Stimulated activated CD4-positive, alpha-beta T cell treated with anti-CD3 and anti-CD28 coated beads, TNF-alpha, amount 100 ng/mL, for 4 hours (primary cell): ENCODE results near the gene CSTPP1.
A peak's percentile ranks its signal among the peaks of the same experiment; 100 is the strongest.

Experiments used
- DNase-seq, 3 experiments: peaks; one replicate each; pipeline ENCODE4 v3.0.0-alpha.2; 2020; ENCODE audit warnings: low read depth in 3 of 3

CSTPP1 gene

GRCh38 chr11:47132981-47133380 lies 196.4 kb downstream of the CSTPP1 start:
- DNase-seq: no peak

GRCh38 chr11:47136327-47136726 lies 199.8 kb downstream of the CSTPP1 start:
- no peak for DNase-seq

- no peak for DNase-seq
Observed at GRCh38 chr11:47136921-47137320, 200.4 kb downstream of the CSTPP1 start.

- no peak for DNase-seq
Observed at GRCh38 chr11:47137476-47137875, 200.9 kb downstream of the CSTPP1 start.

- DNase-seq: no peak
Observed at GRCh38 chr11:47139878-47140277, 203.3 kb downstream of the CSTPP1 start.

GRCh38 chr11:47143322-47143721 lies 206.8 kb downstream of the CSTPP1 start:
- no peak for DNase-seq

GRCh38 chr11:47144541-47144940 lies 208.0 kb downstream of the CSTPP1 start:
- no peak for DNase-seq

GRCh38 chr11:47147250-47147649 lies 210.7 kb downstream of the CSTPP1 start:
- no peak for DNase-seq

- no peak for DNase-seq
Observed at GRCh38 chr11:47147681-47148080, 211.1 kb downstream of the CSTPP1 start.

GRCh38 chr11:47148270-47148669 lies 211.7 kb downstream of the CSTPP1 start:
- no peak for DNase-seq

GRCh38 chr11:47148903-47149531 lies 212.5 kb downstream of the CSTPP1 start:
- no peak for DNase-seq

GRCh38 chr11:47149782-47150181 lies 213.2 kb downstream of the CSTPP1 start:
- DNase-seq: no peak

- DNase-seq: no peak
Observed at GRCh38 chr11:47152126-47152952, 215.8 kb downstream of the CSTPP1 start.

- DNase-seq: peak in 2 of 3 experiments; percentile 24 to 33
Observed at GRCh38 chr11:47152953-47153950, 216.7 kb downstream of the CSTPP1 start.

GRCh38 chr11:47154616-47155570 lies 218.3 kb downstream of the CSTPP1 start:
- DNase-seq: no peak

- no peak for DNase-seq
Observed at GRCh38 chr11:47155879-47156278, 219.3 kb downstream of the CSTPP1 start.

- no peak for DNase-seq
Observed at GRCh38 chr11:47156333-47156732, 219.8 kb downstream of the CSTPP1 start.

- no peak for DNase-seq
Observed at GRCh38 chr11:47156951-47157350, 220.4 kb downstream of the CSTPP1 start.

- no peak for DNase-seq
Observed at GRCh38 chr11:47157805-47158204, 221.2 kb downstream of the CSTPP1 start.

- DNase-seq: no peak
Observed at GRCh38 chr11:47158242-47158641, 221.7 kb downstream of the CSTPP1 start.

GRCh38 chr11:47160753-47161133 lies 224.2 kb downstream of the CSTPP1 start:
- DNase-seq: no peak
